ENCODE data around the gene RPS6KB2. TPM values are rescaled to one million over a fixed set of nuclear protein-coding genes. Genes with fewer than 3 reads are reported as not detected.
A peak's percentile ranks its signal among the peaks of the same experiment; 100 is the strongest.

Gene RPS6KB2
- total and polyA plus RNA-seq, 4 donors = 26.3 to 69.5 (median 56.2) TPM

GRCh38 chr11:67413266-67413849 is 14.9 kb upstream of the RPS6KB2 start:
- TF ChIP-seq CTCF (IDR thresholded peaks at IDR 0.05; ENCODE audit: control extremely low read depth, extremely low read depth) = no peak
- Histone ChIP-seq H3K9me3 (ENCODE audit: control insufficient read depth in 4 of 4, insufficient read depth in 3 of 4, low read length in 3 of 4) (peaks cover 0 to 2% (median 0%) of the 10 kb centered on the region in 4 donors), H3K9ac (ENCODE audit: insufficient read depth in 1 of 2, low read length in 2 of 2) (no peak overlapping the region), H3K36me3 (ENCODE audit: control insufficient read depth in 4 of 4, insufficient read depth in 4 of 4, low read length in 4 of 4) (no peaks in the 10 kb centered on the region), H3K27ac (ENCODE audit: low read depth in 1 of 2, low read length in 1 of 2) (no peak overlapping the region), H3K27me3 (ENCODE audit: control insufficient read depth in 3 of 3, insufficient read depth in 3 of 3, low read length in 2 of 3) (peaks cover 0 to 3% (median 2%) of the 10 kb centered on the region in 3 donors), H3K4me1 (ENCODE audit: control insufficient read depth in 5 of 5, insufficient read depth in 5 of 5, low read length in 5 of 5) (peaks cover 0 to 24% (median 21%) of the 10 kb centered on the region in 5 donors), H3K4me3 (no peak overlapping the region)
- DNase-seq (no peak), ATAC-seq (ENCODE audit: insufficient read depth, low FRiP score) (no peak)
- 78 to 81% methylated on average over 2 of the region's 2 CpGs for WGBS, 2 donors

GRCh38 chr11:67415501-67416304 is 12.6 kb upstream of the RPS6KB2 start, which contains the start of gene CARNS1:
Gene CARNS1 (plus strand): TSS chr11:67415678. CDS start chr11:67416200, 522 bp downstream.
- H3K4me3 ChIP-seq = no peak within 1 kb of the TSS
- peaks cover 0 to 2% (median 0%) of the 10 kb centered on the region in 4 donors for H3K9me3 ChIP-seq (ENCODE audit: control insufficient read depth in 4 of 4, insufficient read depth in 3 of 4, low read length in 3 of 4)
- ATAC-seq (ENCODE audit: insufficient read depth, low FRiP score) = no peak
- TF ChIP-seq CTCF (IDR thresholded peaks at IDR 0.05; ENCODE audit: control extremely low read depth, extremely low read depth) = no peak
- H3K9ac ChIP-seq (ENCODE audit: insufficient read depth in 1 of 2, low read length in 2 of 2) = no peak within 1 kb of the TSS
- 6% methylated on average over 27 to 66 of the region's 67 CpGs for WGBS, 2 donors
- H3K27me3 ChIP-seq (ENCODE audit: control insufficient read depth in 3 of 3, insufficient read depth in 3 of 3, low read length in 2 of 3) = peaks cover 0 to 3% (median 2%) of the 10 kb centered on the region in 3 donors
- no peak for DNase-seq
- no peaks in the 10 kb centered on the region for H3K36me3 ChIP-seq (ENCODE audit: control insufficient read depth in 4 of 4, insufficient read depth in 4 of 4, low read length in 4 of 4)
- no peak within 1 kb of the TSS for H3K27ac ChIP-seq (ENCODE audit: low read depth in 1 of 2, low read length in 1 of 2)
- H3K4me1 ChIP-seq (ENCODE audit: control insufficient read depth in 5 of 5, insufficient read depth in 5 of 5, low read length in 5 of 5) = peaks cover 0 to 41% (median 18%) of the 10 kb centered on the region in 5 donors

GRCh38 chr11:67416416-67417335 is 11.6 kb upstream of the RPS6KB2 start:
- H3K9me3 ChIP-seq (ENCODE audit: control insufficient read depth in 4 of 4, insufficient read depth in 3 of 4, low read length in 3 of 4) = peaks cover 0 to 2% (median 0%) of the 10 kb centered on the region in 4 donors
- peaks cover 0 to 3% (median 2%) of the 10 kb centered on the region in 3 donors for H3K27me3 ChIP-seq (ENCODE audit: control insufficient read depth in 3 of 3, insufficient read depth in 3 of 3, low read length in 2 of 3)
- DNase-seq (peak; percentile 58 to 78 (median 64)), ATAC-seq (ENCODE audit: insufficient read depth, low FRiP score) (no peak)
- H3K27ac ChIP-seq (ENCODE audit: low read depth in 1 of 2, low read length in 1 of 2) = peak overlapping the region; percentile 26 to 36
- TF ChIP-seq CTCF (IDR thresholded peaks at IDR 0.05; ENCODE audit: control extremely low read depth, extremely low read depth) = no peak
- no peaks in the 10 kb centered on the region for H3K36me3 ChIP-seq (ENCODE audit: control insufficient read depth in 4 of 4, insufficient read depth in 4 of 4, low read length in 4 of 4)
- no peak overlapping the region for H3K4me3 ChIP-seq
- H3K4me1 ChIP-seq (ENCODE audit: control insufficient read depth in 5 of 5, insufficient read depth in 5 of 5, low read length in 5 of 5) = peaks cover 0 to 41% (median 18%) of the 10 kb centered on the region in 5 donors
- WGBS, 2 donors = 48 to 54% methylated on average over 21 of the region's 21 CpGs
- no peak overlapping the region for H3K9ac ChIP-seq (ENCODE audit: insufficient read depth in 1 of 2, low read length in 2 of 2)

Measured in lung (tissue), 12 donors.